Measurements from ENCODE around the gene SOCS4. TPM values are rescaled to one million over a fixed set of nuclear protein-coding genes. Genes with fewer than 3 reads are reported as not detected.
"Not testable (repeated sequence)": the region's sequence is repeated elsewhere in the genome, so short reads cannot be mapped to it uniquely, and the experiment has no call there.

Gene SOCS4, protein sequence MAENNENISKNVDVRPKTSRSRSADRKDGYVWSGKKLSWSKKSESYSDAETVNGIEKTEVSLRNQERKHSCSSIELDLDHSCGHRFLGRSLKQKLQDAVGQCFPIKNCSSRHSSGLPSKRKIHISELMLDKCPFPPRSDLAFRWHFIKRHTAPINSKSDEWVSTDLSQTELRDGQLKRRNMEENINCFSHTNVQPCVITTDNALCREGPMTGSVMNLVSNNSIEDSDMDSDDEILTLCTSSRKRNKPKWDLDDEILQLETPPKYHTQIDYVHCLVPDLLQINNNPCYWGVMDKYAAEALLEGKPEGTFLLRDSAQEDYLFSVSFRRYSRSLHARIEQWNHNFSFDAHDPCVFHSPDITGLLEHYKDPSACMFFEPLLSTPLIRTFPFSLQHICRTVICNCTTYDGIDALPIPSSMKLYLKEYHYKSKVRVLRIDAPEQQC
- 29.7 TPM for total RNA-seq

DNA sequence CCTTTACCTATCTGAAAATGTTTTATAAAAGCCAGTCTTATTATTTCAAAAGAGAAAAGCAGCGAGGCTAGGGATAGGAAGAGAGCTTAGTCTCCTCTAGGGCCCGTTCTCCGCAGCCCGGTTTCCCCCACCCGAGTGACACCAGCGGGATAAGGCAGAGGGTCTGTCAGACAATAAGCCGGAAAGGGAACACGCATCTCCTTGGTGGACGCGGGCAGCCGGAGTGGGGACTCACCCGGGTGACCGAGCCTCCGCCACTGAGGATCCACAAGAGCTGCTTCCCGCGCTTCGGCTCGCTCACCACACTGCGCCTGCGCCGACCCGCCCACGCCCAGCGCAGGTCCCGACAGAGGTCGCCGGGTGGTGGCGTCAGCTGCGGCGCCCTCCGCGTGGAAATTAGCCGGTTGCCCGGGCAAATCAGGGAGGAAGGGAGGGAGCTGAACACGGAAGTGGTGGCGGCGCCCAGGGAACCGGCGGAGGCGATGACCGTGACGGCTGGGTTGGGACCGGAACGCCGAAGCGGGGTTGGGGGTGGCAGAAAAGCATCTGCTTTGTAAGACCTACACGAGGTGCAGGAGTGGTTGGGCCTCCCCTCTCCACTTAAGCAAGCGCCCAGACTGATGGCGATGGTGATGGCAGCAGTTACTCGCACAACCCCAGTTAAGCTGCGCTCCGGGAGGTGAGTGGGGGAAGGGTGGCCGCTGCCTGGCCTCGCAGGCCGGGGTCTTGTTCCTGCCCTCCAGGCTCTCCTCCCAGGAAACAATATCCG, at the start of gene SOCS4, which contains the start of gene WDHD1:
Gene SOCS4, plus strand, starts transcription at position 444 of the 769 bp plus-strand sequence. CDS start 15,806 bp downstream, outside the sequence.
Gene WDHD1, minus strand, starts transcription at position 307 of the 769 bp plus-strand sequence. CDS start 312 bp downstream, outside the sequence.
- intact Hi-C loops (cut with DNase I): no loop called here
- DNase-seq (ENCODE audit: low spot score) (peak; percentile 96), ATAC-seq (peak; percentile 99)

- intact Hi-C loops (cut with DNase I): no loop called here
- no peak for ATAC-seq
Observed at GRCh38 chr14:54979039-54979438, 48.0 kb upstream of the SOCS4 start.

GRCh38 chr14:54981698-54982097, 45.3 kb upstream of the SOCS4 start:
- DNase-seq (ENCODE audit: low spot score) (no peak), ATAC-seq (no peak)
- intact Hi-C loops (cut with DNase I): no loop called here

More at GRCh38 chr14:54979039-54979438, 48.0 kb upstream of the SOCS4 start:
- DNase-seq (ENCODE audit: low spot score): no peak

DNA sequence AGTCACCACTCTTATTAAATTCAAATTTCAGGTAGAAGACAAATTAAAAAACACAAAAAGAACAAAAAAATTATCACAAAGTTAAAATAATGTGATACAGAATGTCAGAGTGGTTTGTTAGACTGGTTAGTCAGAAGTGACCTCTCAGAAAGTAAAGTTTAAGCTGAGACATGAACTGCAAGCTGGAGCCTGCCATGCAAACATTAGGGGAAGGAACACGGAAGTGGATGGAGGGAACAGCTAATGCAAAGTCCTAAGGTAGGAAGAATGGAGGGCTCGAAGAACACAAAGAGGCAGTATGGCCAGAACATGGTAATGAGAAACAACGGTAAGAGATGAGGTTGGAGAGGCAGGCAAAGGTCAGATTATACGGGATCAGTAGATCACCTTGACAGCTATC, 41.9 kb upstream of the SOCS4 start:
- no peak for DNase-seq (ENCODE audit: low spot score)
- ATAC-seq: no peak
- intact Hi-C loops (cut with DNase I): no loop called here

DNA sequence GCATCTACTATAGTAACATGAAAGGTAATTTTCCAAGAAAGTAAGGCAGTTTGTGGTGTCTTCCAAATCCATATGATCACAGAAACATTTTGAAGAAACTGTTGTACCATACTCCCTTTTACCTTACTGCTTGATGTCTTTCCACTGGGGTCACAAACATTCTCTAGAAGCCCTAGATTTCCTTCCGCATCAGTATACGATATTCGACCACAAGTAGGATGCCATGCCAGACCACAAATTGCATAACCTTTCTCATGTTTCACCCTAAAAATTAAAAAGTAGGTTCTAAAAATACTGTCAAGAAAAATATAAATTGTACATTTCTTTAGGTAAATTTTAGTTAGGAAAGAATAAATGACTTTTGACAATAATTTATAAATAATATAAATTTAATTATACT, 26.7 kb upstream of the SOCS4 start:
- intact Hi-C loops (cut with DNase I): no loop called here
- DNase-seq (ENCODE audit: low spot score) (no peak), ATAC-seq (no peak)

GRCh38 chr14:55005071-55005470, 22.0 kb upstream of the SOCS4 start:
- ATAC-seq: no peak
- intact Hi-C loops (cut with DNase I): no loop called here
- no peak for DNase-seq (ENCODE audit: low spot score)

DNA sequence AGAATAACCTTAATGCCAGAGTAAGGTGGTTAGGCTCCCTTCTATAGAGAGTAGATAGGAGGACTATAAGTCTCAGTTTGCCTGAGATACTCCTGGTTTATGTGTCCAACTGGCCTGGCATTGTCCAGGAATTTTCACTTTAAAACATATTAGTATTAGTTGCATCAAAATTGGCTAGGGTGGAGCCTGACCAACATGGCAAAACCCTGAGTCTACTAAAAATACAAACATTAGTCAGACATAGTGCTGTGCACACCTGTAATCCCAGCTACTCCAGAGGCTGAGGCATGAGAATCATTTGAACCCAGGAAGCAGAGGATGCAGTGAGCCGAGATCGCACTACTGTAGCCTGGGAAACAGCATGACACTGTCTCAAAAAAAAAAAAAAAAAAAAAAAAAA, 12.0 kb upstream of the SOCS4 start:
- DNase-seq (ENCODE audit: low spot score) (no peak), ATAC-seq (no peak)
- intact Hi-C loops (cut with DNase I): no loop called here

- intact Hi-C loops (cut with DNase I): no loop called here
- no peak for ATAC-seq
- no peak for DNase-seq (ENCODE audit: low spot score)
Observed at GRCh38 chr14:55019968-55020554, 7.0 kb upstream of the SOCS4 start.

- ATAC-seq; intact Hi-C loops (cut with DNase I); DNase-seq (ENCODE audit: low spot score): not testable (repeated sequence)
Observed at GRCh38 chr14:55024365-55024764, 2.7 kb upstream of the SOCS4 start.

DNA sequence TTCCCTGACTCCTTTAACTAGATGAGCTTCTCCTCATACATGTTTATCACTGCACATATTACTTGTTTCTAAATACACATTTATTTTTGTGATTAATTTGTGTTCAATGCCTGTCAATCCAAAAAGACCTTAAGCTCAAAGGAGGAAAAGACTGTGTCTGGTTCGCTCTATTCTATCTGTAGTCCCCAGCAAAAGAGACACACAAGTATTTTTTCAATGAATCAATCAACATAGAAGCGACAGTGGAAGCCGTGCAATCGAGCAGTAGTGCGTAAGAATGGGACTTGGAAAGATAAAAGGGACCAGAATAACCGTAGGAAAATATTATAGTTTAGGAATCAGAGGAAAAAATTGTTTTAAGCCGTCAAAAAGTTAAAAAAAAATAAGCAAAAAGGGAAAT, 1.1 kb upstream of the SOCS4 start:
- intact Hi-C loops (cut with DNase I): no loop called here
- ATAC-seq: no peak
- no peak for DNase-seq (ENCODE audit: low spot score)

- no peak for ATAC-seq
- intact Hi-C loops (cut with DNase I): no loop called here
Observed at GRCh38 chr14:55026441-55026792, 619 bp upstream of the SOCS4 start.

DNA sequence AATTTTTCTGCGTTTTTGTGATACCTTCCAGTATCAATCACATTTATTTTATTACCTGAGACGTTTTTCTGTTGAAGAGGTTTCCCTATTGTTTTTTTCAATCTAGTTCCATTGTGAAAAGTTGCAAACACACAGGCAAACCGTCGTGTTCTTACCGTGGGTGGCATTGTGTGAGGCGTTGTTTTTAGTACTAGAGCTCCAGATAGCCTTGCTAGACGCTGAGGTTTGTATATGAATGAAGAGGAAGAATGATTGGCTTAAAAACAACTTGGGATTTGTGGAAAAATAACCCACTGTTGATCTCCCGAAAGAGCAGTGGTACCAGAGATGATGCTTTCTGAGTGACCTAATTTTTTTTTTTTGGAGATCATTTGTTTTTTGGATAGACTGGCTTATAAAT, 1.0 kb downstream of the SOCS4 start:
- ATAC-seq (no peak), DNase-seq (ENCODE audit: low spot score) (no peak)
- intact Hi-C loops (cut with DNase I): no loop called here

More at GRCh38 chr14:55026441-55026792, 619 bp upstream of the SOCS4 start:
- no peak for DNase-seq (ENCODE audit: low spot score)

DNA sequence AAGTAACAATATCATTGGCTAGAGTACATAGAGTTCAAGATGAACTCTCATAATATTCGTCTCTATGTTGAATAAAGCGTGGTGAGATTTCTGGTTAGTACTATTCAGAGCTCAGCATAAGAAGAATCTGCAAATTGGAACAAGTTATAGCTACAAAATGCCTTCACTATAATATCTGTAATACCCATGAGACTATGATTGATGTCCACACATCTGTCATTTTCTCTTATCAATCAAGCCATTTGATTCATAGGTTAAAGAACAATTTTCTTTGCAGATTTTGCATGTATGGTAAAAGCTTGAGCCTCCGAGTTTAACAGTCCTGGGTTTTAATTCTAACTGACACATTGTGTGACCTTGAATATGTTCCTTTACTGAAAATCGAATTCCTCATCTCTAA, 1.4 kb downstream of the SOCS4 start:
- ATAC-seq (no peak), DNase-seq (ENCODE audit: low spot score) (no peak)
- intact Hi-C loops (cut with DNase I): no loop called here

DNA sequence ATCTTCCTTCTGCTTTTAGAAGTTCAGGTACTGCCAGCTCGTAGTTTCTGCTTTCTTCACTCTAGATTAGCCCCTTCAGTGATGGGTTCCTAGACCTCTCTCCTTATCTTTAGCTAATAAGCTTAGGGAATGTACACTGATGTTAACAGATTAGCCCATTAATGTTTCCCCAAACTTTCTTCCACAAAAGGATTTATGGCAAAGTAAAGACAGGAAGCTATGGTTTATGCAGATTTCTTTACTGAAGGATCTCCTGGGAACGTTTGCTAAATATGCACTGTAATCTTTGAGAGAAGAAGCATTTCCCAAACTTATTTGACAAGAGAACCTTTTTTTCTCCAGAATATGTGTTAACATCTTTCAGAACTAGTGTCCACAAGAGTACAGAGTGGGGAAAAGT, 4.2 kb downstream of the SOCS4 start:
- no peak for ATAC-seq
- intact Hi-C loops (cut with DNase I): no loop called here

DNA sequence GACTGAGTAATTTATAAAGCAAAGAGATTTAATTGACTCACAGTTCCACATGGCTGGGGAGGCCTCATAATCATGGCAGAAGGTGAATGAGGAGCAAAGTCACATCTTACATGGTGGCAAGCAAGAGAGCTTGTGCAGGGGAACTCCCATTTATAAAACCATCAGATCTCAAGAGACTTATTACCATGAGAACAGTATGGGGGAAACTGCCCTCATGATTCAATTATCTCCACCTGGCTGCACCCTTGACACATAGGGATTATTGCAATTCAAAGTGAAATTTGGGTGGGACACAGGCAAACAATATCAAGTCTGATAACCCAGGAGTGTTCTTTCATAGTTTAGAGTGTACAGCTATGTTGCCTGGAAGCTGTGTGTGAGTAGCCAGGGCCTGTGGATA, 11.0 kb downstream of the SOCS4 start:
- DNase-seq (ENCODE audit: low spot score); intact Hi-C loops (cut with DNase I); ATAC-seq: not testable (repeated sequence)

More for the DNA sequence above, 4.2 kb downstream of the SOCS4 start:
- no peak for DNase-seq (ENCODE audit: low spot score)

DNA sequence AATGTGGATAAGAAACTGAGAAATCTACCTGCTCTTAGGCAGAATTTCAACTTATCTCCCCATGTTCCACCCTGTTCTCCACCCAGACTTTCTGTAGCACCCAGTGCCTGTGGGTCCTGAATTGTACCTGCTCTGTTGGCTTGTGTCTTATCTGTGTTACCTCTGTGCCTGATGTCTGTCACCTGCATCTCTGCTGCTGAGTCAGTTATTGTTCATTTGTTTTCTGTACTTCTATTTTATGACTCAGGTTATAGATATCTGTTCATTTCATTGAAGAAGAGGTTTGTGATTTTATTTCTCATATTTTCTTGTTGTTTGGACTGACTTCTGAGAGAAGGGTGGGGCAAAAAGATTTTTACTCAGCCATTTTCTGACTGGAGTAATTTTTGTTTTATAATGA, 11.7 kb downstream of the SOCS4 start:
- intact Hi-C loops (cut with DNase I): no loop called here

DNA sequence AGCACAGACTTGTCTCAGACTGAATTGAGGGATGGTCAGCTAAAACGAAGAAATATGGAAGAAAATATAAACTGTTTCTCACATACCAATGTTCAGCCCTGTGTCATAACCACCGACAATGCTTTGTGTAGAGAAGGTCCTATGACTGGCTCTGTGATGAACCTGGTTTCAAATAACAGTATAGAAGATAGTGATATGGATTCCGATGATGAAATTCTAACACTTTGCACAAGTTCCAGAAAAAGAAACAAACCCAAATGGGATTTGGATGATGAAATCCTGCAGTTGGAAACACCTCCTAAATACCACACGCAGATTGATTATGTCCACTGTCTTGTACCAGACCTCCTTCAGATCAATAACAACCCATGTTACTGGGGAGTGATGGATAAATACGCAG, 16.5 kb downstream of the SOCS4 start:
- ATAC-seq (no peak), DNase-seq (ENCODE audit: low spot score) (no peak)
- intact Hi-C loops (cut with DNase I): no loop called here

More for the DNA sequence above, 11.7 kb downstream of the SOCS4 start:
- ATAC-seq: no peak
- no peak for DNase-seq (ENCODE audit: low spot score)

- no peak for ATAC-seq
- intact Hi-C loops (cut with DNase I): no loop called here
- no peak for DNase-seq (ENCODE audit: low spot score)
Observed at GRCh38 chr14:55045087-55045486, 18.1 kb downstream of the SOCS4 start.

DNA sequence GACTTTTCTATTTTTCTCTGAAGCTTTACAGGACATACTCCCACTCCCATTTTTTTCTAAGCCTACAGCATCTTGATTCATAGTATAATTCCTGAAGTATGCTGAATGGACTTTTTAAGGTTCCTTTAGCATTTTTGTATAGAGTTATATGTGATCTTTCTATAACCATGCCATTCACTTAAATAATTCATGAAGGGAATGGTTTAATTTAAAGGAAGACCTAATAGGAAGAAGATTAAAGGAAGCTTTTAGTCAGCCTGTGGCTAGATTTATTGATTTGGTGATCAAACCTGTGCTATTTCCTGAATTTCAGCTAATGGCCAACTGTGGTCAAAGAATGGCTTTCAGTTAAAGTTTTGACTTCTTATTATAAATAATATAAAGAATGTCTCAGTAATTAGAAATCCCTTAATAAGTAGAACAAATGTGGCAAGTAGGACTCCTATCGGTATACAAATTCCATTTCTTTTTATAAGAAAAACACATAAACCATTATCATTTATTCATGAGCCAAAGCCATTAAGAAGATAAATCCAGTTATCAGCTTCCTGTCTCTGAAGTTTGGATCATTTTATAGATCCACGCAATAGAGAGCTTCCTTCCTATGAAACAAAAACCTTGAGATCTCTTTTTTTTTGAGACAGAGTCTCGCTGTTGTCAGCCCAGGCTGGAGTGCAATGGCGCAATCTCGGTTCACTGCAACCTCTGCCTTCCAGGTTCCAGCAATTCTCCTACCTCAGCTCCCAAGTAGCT, 20.4 kb downstream of the SOCS4 start:
- DNase-seq (ENCODE audit: low spot score) (no peak), ATAC-seq (no peak)
- intact Hi-C loops (cut with DNase I): no loop called here
